CD4-positive, alpha-beta T cell treated with Interleukin-10 for 1 hour (primary cell): ENCODE results near the gene LENG1.
"Not testable (repeated sequence)": the region's sequence is repeated elsewhere in the genome, so short reads cannot be mapped to it uniquely, and the experiment has no call there.

Source experiments
- DNase-seq: peaks from one replicate; pipeline ENCODE4 v3.0.0-alpha.2; 2020

The LENG1 gene

DNA sequence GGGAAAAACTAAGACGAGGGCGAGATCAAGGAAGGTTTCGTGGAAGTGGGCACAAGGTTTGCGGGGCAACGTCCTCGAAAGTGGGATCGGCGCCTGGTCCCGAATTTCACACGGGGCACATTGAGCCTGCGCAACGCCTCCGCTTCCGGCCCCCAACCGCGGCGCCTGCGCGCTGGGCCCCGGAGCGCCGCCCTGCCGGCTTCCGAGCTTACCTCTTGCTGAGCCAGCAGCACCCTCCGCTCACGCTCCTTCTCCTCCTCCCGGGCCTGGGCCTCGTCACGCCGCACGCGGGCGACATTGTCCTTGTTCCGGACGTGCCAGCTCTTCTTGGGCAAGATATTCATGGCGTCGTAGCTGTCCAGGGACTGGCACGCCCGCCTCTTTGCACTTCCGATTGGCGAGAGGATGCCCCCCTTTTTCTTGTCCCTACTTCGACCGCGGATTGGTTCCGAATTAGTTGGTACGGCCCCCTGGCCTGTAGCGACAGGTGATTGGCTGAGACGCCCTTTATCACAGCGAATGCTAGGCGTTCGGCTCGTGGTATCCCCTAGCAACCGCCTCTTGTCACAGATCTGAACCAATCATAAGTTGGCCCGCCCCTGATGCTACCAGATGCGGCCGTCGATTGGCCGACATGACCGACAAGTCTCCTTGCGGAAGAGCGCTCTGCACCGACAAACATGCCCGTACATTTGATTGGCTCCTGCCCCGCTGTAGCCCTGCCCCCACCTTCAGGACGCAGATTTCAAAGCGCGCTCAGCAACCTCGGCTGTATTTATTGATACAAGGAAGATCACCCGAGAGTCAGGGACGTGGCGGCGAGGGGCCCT lies at the start of gene LENG1:
LENG1 (minus strand) TSS at position 370 of the 830 bp plus-strand sequence; CDS start at position 344, 26 bp downstream.
- DNase-seq: peak; percentile 100

GRCh38 chr19:54208784-54209057 lies 49.2 kb upstream of the LENG1 start:
- no peak for DNase-seq

DNA sequence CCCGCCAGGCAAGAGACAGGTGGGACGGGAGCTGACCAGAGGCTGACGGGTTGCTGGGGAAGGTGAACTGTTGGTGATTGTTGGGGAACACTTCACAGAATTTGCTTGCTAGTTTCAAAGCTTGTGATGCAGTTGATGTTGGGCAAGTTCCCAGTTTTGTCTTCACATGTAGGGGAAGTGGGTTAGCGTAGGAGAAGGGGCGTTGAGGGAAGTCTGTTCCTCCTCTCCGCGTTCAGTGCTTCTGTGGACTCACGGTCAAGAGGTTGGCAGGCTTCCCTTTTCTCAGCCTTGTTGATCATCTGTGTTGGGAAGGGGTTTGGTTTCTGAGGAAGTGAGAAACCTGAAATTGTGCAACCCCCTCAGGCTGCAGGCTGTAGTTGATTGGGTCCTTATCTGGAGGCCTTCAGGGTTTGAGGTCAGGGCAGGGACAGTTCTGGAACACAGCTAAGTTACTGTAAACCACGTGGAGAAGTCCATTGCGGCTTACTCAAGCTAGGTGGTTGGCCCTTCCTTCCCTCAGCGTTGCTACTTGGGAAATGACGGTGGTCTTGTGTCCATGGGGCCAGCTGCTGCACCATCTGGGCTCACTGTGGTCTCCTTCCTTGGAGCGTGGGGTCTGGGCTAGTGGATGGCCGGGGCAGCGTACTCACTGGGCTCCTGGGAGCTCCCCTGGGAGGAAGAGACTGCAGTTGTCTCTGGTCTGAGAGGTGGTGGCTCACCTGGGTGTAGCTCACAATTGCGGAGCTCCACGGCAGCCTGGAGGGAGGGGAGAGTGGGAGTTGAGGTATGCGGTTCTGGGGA lies 48.7 kb upstream of the LENG1 start:
- peak; percentile 58 for DNase-seq

- DNase-seq: no peak
These were observed 48.1 kb upstream of the LENG1 start for GRCh38 chr19:54207676-54207982.

GRCh38 chr19:54207193-54207592 lies 47.7 kb upstream of the LENG1 start:
- DNase-seq: not testable (repeated sequence)

GRCh38 chr19:54206831-54207177 lies 47.3 kb upstream of the LENG1 start:
- DNase-seq: no peak

GRCh38 chr19:54206030-54206830 lies 46.7 kb upstream of the LENG1 start:
- DNase-seq: no peak

- DNase-seq: no peak
These were observed 45.4 kb upstream of the LENG1 start for GRCh38 chr19:54204767-54205468.

GRCh38 chr19:54203151-54203611 lies 43.7 kb upstream of the LENG1 start:
- no peak for DNase-seq

DNA sequence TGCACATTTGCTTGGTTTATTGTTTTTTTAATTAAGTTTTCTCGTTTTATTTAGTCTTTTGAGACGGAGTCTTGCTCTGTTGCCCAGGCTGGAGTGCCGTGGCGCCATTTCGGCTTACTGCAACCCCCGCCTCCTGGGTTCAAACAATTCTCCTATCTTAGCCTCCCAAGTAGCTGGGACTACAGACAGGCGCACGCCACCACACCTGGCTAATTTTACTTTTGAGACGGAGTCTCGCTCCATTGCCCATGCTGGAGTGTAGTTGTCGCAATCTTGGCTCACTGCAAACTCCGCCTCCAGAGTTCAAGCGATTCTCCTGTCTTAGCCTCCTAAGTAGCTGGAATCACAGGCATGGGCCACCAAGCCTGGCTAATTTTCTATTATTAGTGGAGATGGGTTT lies 42.5 kb upstream of the LENG1 start:
- no peak for DNase-seq

DNA sequence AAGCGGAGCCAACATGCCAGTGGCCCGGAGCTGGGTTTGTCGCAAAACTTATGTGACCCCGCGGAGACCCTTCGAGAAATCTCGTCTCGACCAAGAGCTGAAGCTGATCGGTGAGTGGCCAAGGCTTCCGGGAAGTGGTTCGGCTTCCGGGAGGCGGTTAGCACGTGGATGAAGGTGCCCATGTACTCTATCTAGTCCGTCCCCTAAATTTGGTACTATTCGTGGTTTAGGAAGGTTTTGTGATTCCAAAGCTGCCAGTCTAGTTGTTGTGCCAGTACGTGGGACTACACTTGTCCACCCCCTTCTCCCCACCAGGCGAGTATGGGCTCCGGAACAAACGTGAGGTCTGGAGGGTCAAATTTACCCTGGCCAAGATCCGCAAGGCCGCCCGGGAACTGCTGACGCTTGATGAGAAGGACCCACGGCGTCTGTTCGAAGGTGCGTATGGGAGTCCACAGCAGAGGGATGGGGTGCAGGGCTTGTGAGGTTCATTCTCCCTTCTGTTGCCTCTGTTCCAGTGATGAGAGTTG lies 41.7 kb upstream of the LENG1 start:
- DNase-seq: no peak

DNA sequence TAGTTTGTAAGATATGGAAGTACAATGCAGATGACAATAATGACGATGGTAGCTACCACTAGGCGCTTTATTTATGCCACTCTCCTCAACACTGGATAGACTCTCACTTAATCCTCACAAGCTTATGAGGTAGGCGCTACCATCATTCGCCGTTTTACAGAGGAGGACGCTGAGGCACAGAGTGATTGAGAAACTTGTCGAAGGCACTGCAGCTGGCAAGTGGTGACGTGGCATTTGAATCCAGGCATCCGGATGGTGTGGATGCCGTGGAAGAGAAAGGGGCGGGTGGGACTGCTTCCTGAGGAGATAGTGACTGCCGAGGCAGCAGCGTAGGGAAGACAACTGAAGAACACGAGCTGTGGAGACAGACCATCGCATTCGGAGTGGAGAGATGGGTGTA lies 39.9 kb upstream of the LENG1 start:
- no peak for DNase-seq

DNA sequence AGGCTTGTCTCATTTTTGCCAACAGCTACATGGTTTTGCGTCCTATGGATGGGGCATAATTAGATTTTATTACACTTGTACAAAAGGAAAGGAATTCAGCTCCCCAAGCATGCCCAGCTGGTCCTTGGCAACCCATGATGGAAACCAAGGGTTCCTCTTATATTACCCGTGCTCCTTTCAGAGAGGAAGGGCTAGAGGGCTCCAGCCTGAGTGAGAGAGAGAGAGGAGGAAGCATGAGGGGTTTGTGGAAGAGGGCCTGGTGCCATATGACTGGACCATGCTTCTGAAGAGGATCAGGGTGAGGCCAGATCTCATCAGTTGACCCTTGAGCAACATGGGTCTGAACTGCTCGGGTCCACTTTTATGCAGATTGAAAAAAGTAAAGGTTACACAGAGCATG lies 37.6 kb upstream of the LENG1 start:
- no peak for DNase-seq

GRCh38 chr19:54196536-54196935 lies 37.0 kb upstream of the LENG1 start:
- no peak for DNase-seq

- DNase-seq: not testable (repeated sequence)
These were observed 34.9 kb upstream of the LENG1 start for GRCh38 chr19:54194463-54194862.

- no peak for DNase-seq
These were observed 33.5 kb upstream of the LENG1 start for GRCh38 chr19:54193011-54193410.

DNA sequence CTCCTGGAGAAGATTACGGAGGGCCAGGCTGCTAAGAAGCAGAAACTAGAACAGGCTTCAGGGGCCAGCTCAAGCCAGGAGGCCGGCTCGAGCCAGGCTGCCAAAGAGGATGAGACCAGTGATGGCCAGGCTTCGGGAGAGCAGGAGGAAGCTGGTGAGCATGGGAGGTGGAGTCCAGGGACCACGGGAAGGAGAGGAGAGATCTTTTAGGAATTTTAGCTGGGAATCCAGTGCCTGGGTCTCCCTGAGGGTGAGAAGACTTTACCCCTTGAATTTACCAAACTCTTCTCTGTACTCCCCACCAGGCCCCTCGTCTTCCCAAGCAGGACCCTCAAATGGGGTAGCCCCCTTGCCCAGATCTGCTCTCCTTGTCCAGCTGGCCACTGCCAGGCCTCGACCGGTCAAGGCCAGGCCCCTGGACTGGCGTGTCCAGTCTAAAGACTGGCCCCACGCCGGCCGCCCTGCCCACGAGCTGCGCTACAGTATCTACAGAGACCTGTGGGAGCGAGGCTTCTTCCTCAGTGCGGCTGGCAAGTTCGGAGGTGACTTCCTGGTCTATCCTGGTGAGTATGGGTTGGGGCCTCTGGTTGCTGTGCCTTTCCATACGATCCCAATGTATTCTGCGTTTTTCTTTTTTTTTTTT lies 32.4 kb upstream of the LENG1 start:
- DNase-seq: no peak

- peak; percentile 91 for DNase-seq
These were observed 31.7 kb upstream of the LENG1 start, which contains the start of gene TSEN34 for GRCh38 chr19:54191011-54191810. Gene TSEN34 (plus strand): TSS chr19:54191308. CDS start chr19:54191365, 57 bp downstream.

DNA sequence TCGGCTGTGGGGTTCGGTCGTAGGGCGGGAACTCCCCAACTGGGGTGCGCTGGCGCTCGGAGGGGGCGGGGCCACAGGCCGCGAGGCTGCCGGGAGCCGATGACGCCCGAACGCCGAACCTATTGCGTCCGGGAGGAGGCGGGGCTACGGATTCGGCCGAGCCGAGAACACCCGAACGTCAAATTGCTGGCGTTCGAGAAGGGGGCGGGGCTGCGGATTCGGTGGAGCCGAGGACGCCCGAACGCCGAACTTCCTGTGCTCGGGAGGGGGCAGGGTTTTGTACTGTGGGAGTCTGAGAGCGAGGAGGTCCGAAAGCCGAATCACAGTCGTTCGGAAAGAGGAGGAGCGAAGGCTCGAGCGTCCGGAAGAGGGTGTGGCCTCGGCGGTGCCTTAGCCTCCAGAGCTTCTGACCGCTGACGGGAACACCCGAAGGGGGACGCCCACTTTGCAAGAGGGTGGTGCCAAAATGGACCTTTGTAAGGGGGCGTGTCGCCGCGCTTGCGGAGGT lies 31.0 kb upstream of the LENG1 start:
- peak; percentile 100 for DNase-seq

GRCh38 chr19:54189735-54190502 lies 30.4 kb upstream of the LENG1 start:
- peak; percentile 100 for DNase-seq
